ENCODE measurements around the gene USP43. TPM values are rescaled to one million over a fixed set of nuclear protein-coding genes. Genes with fewer than 3 reads are reported as not detected.
A peak's percentile ranks its signal among the peaks of the same experiment; 100 is the strongest.
"Not testable (repeated sequence)": the region's sequence is repeated elsewhere in the genome, so short reads cannot be mapped to it uniquely, and the experiment has no call there.

The USP43 gene
- polyA plus RNA-seq, 2 of the 4 experiments (the other 2 are of a cell fraction) = 3.4 to 4.0 TPM

- TF ChIP-seq HOXB5 (CRISPR knock-in tag; IDR thresholded peaks at IDR 0.05) (no peak), GATA3 (IDR thresholded peaks at IDR 0.05; ENCODE audit: borderline replicate concordance) (no peak), FOSB (CRISPR knock-in tag; IDR thresholded peaks at IDR 0.05) (no peak), JUN (IDR thresholded peaks at IDR 0.05) (no peak), FOXS1 (CRISPR knock-in tag; IDR thresholded peaks at IDR 0.05) (no peak), HDAC2 (IDR thresholded peaks at IDR 0.05) (no peak), NFE2L2 (conservative IDR thresholded peaks at IDR 0.05; ENCODE audit: low read length) (no peak)
Observed at GRCh38 chr17:9635340-9635739, 10.0 kb upstream of the USP43 start (continued).

GRCh38 chr17:9636501-9636900 lies 8.8 kb upstream of the USP43 start:
- H3K4me1 ChIP-seq = no peaks in the 10 kb centered on the region

DNA sequence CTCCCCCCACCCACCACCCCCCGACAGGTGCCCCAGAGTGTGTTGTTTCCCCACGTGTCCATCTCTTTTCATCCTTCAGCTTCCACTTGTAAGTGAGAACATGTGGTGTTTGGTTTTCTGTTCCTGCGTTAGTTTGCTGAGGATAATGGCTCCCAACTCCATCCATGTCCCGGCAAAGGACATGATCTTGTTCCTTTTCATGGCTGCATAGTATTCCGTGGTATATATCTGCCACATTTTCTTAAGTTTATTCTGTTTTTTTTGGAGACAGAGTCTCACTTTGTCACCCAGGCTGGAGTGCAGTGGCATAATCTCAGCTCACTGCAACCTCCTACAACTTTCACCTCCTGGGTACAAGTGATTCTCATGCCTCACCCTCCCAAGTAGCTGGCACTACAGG lies 4.9 kb upstream of the USP43 start:
- TF ChIP-seq HDAC2 (IDR thresholded peaks at IDR 0.05) (0 out of 2 replicates have a peak, but pooled peaks have one; percentile 26), KDM1A (IDR thresholded peaks at IDR 0.05; ENCODE audit: low read depth) (0 out of 2 replicates have a peak, but pooled peaks have one; percentile 30)

More at GRCh38 chr17:9636501-9636900, 8.8 kb upstream of the USP43 start:
- DNase-seq (ENCODE audit: low read depth in 1 of 2, low spot score in 1 of 2) = no peak
- no peak overlapping the region for H3K4me2 ChIP-seq
- no peak for FAIRE-seq
- no peak overlapping the region for H3K27ac ChIP-seq
- H3K9me3 ChIP-seq = no peaks in the 10 kb centered on the region
- H3K4me3 ChIP-seq = no peak overlapping the region
- WGBS (ENCODE audit: missing lambda C conversion rate) = 75% methylated on average over 12 of the region's 12 CpGs
- POLR2A ChIA-PET = no interaction called here
- ATAC-seq = no peak
- CTCF ChIA-PET = interaction anchor here (1.1 to 2.6 kb wide), 4 partner anchors 9 to 292 kb away, joined by 4 to 7 read pairs (median 4); partner anchors contain the start of gene USP43
- TF ChIP-seq, protein P1, sequence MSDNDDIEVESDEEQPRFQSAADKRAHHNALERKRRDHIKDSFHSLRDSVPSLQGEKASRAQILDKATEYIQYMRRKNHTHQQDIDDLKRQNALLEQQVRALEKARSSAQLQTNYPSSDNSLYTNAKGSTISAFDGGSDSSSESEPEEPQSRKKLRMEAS (IDR thresholded peaks at IDR 0.05) = no peak
- no peak for TF ChIP-seq EHF (CRISPR knock-in tag; IDR thresholded peaks at IDR 0.05)
- TF ChIP-seq JUN (IDR thresholded peaks at IDR 0.05) = no peak
- no peak for TF ChIP-seq ZSCAN20 (CRISPR knock-in tag; IDR thresholded peaks at IDR 0.05)
- no peak for TF ChIP-seq HOXA7 (CRISPR knock-in tag; IDR thresholded peaks at IDR 0.05)
- TF ChIP-seq FOSL2 (IDR thresholded peaks at IDR 0.05) = no peak
- TF ChIP-seq FOSL2 (CRISPR knock-in tag; IDR thresholded peaks at IDR 0.05) = no peak
- no peak for TF ChIP-seq GATA3 (IDR thresholded peaks at IDR 0.05; ENCODE audit: borderline replicate concordance)
- no peak for TF ChIP-seq CBX2 (IDR thresholded peaks at IDR 0.05; ENCODE audit: borderline replicate concordance, low read depth)
- no peak for TF ChIP-seq RAD21 (conservative IDR thresholded peaks at IDR 0.05 in 1 of 2, IDR thresholded peaks at IDR 0.05 in 1 of 2)

DNA sequence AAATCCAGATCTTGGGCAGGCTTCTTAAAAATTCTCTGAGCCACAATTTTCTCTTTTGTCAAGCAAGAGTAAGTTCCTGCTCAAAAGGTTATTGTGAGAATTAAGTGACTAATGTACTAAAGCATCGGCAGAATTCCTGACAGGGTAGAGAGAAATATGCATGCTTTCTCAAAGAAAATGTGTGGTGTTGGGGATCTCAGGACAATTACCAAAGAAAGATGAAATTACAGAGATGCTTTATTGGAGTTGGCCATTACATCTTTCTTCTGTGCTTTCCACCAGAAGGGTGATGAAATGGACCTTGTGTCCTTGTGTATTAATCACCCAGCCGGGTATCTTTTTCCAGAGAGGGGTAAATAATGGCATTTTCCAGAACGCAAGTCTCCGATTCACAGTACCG lies 1.7 kb upstream of the USP43 start:
- CTCF ChIA-PET = interaction anchor here (0.6 to 1.2 kb wide), 7 partner anchors 20 to 598 kb away, joined by 3 to 4 read pairs (median 3); no protein-coding TSS in a partner anchor
- H3K4me3 ChIP-seq = no peak overlapping the region
- TF ChIP-seq CHD2 (IDR thresholded peaks at IDR 0.05; ENCODE audit: low read length, partially characterized antibody) (no peak), MAZ (IDR thresholded peaks at IDR 0.05; ENCODE audit: borderline replicate concordance, low read depth, low read length) (no peak), MYC (IDR thresholded peaks at IDR 0.05; ENCODE audit: borderline replicate concordance, low read length) (no peak)
- TF ChIP-seq, protein P2, sequence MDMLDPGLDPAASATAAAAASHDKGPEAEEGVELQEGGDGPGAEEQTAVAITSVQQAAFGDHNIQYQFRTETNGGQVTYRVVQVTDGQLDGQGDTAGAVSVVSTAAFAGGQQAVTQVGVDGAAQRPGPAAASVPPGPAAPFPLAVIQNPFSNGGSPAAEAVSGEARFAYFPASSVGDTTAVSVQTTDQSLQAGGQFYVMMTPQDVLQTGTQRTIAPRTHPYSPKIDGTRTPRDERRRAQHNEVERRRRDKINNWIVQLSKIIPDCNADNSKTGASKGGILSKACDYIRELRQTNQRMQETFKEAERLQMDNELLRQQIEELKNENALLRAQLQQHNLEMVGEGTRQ (IDR thresholded peaks at IDR 0.05) = no peak
- peak; percentile 39 for FAIRE-seq
- 87% methylated on average over 5 of the region's 5 CpGs for WGBS (ENCODE audit: missing lambda C conversion rate)
- H3K27ac ChIP-seq = peak overlapping the region in 1 of 2 experiments; percentile 96; a peak in 2 of 6 replicates
- no peak for DNase-seq (ENCODE audit: low read depth in 1 of 2, low spot score in 1 of 2)
- H3K4me2 ChIP-seq = peak overlapping the region; percentile 84; the same call in 2 of the 3 replicates
- no peak for ATAC-seq
- peaks cover 30% of the 10 kb centered on the region for H3K4me1 ChIP-seq
- POLR2A ChIA-PET = no interaction called here
- H3K9me3 ChIP-seq = no peaks in the 10 kb centered on the region

More for the DNA sequence above, 4.9 kb upstream of the USP43 start:
- POLR2A ChIA-PET; CTCF ChIA-PET; H3K27ac ChIP-seq; H3K9me3 ChIP-seq; H3K4me1 ChIP-seq; DNase-seq (ENCODE audit: low read depth in 1 of 2, low spot score in 1 of 2); H3K4me2 ChIP-seq; ATAC-seq; FAIRE-seq; H3K4me3 ChIP-seq: not testable (repeated sequence)
- 64% methylated on average over 5 of the region's 5 CpGs for WGBS (ENCODE audit: missing lambda C conversion rate)

Measured in A549 (cell line).